PC-3 (cell line): Measurements from ENCODE around the gene CSAD.

Experiments used
- CTCF ChIP-seq: fragments of 300-600 bp; sonication (generic); conservative IDR thresholded peaks from 2 replicates; pipeline ENCODE4 v1.5.1; 2017; ENCODE audit warnings: antibody characterized with exemption, low read depth, mild to moderate bottlenecking, low read length
- EZH2phosphoT487 ChIP-seq: fragments of 300-600 bp; sonication (generic); IDR thresholded peaks from 2 replicates; pipeline ENCODE4 v1.6.1; 2018; ENCODE audit warnings: mild to moderate bottlenecking, antibody characterized with exemption, low read length, borderline replicate concordance

GRCh38 chr12:53120685-53121525, 59.8 kb downstream of the CSAD start:
- TF ChIP-seq EZH2phosphoT487 (no peak), CTCF (no peak)
